ENCODE measurements around the gene GAGE12E. TPM values are rescaled to one million over a fixed set of nuclear protein-coding genes. Genes with fewer than 3 reads are reported as not detected.
"Not testable (repeated sequence)": the region's sequence is repeated elsewhere in the genome, so short reads cannot be mapped to it uniquely, and the experiment has no call there.

The GAGE12E gene, protein sequence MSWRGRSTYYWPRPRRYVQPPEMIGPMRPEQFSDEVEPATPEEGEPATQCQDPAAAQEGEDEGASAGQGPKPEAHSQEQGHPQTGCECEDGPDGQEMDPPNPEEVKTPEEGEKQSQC
- not detected for total RNA-seq
- polyA plus RNA-seq = not detected

GRCh38 chrX:49550989-49551388 is at the start of gene GAGE12E:
Gene GAGE12E, plus strand, starts transcription at chrX:49551289. Its CDS starts 1,155 bp downstream, at chrX:49552444.
- DNase-seq; H3K36me3 ChIP-seq; intact Hi-C loops (cut with DNase I); H3K27me3 ChIP-seq; H3K4me1 ChIP-seq; ATAC-seq; H3K9me3 ChIP-seq; H3K27ac ChIP-seq; H3K4me3 ChIP-seq; FAIRE-seq: not testable (repeated sequence)
- no CpG with 5 or more reads among the region's 16 CpGs for WGBS, 2 donors

- no CpG with 5 or more reads among the region's 16 CpGs for WGBS, 2 donors
- not testable (repeated sequence) for FAIRE-seq
These were observed 19.2 kb upstream of the GAGE12E start, which contains the start of gene GAGE12C for GRCh38 chrX:49531877-49532276. Gene GAGE12C, plus strand, starts transcription at chrX:49532177. Its CDS starts 1,155 bp downstream, at chrX:49533332.

GRCh38 chrX:49541433-49541832 is 9.7 kb upstream of the GAGE12E start, which contains the start of gene GAGE12D:
Gene GAGE12D, plus strand, starts transcription at chrX:49541733. Its CDS starts 1,155 bp downstream, at chrX:49542888.
- intact Hi-C loops (cut with DNase I); H3K9me3 ChIP-seq; H3K4me3 ChIP-seq; ATAC-seq; FAIRE-seq; H3K27ac ChIP-seq; H3K27me3 ChIP-seq; H3K4me1 ChIP-seq; H3K36me3 ChIP-seq; DNase-seq: not testable (repeated sequence)
- no CpG with 5 or more reads among the region's 16 CpGs for WGBS, 2 donors

More at GRCh38 chrX:49531877-49532276, 19.2 kb upstream of the GAGE12E start, which contains the start of gene GAGE12C:
- H3K36me3 ChIP-seq; H3K27me3 ChIP-seq; H3K4me1 ChIP-seq; H3K4me3 ChIP-seq; DNase-seq; H3K27ac ChIP-seq; H3K9me3 ChIP-seq; ATAC-seq; intact Hi-C loops (cut with DNase I): not testable (repeated sequence)

DNA sequence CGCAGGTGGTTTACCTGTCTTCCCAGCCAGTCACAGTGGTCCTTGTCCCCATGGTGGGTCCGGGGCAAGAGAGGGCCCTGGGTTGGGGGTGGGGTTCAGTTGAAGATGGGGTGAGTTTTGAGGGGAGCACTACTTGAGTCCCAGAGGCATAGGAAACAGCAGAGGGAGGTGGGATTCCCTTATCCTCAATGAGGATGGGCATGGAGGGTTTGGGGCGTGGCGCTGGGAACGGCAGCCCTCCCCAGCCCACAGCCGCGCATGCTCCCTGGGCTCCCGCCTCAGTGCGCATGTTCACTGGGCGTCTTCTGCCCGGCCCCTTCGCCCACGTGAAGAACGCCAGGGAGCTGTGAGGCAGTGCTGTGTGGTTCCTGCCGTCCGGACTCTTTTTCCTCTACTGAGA is 9.5 kb downstream of the GAGE12E start, which contains the start of gene GAGE12F:
Gene GAGE12F, plus strand, starts transcription at position 301 of the 400 bp plus-strand sequence. CDS start 1,155 bp downstream, outside the sequence.
- H3K27ac ChIP-seq; H3K36me3 ChIP-seq; H3K27me3 ChIP-seq; FAIRE-seq; intact Hi-C loops (cut with DNase I); ATAC-seq; H3K4me1 ChIP-seq; H3K9me3 ChIP-seq; H3K4me3 ChIP-seq; DNase-seq: not testable (repeated sequence)
- no CpG with 5 or more reads among the region's 16 CpGs for WGBS, 2 donors

- not testable (repeated sequence) for ATAC-seq
These were observed 17.6 kb downstream of the GAGE12E start for GRCh38 chrX:49568728-49569127.

GRCh38 chrX:49569152-49569551 is 18.1 kb downstream of the GAGE12E start:
- H3K4me1 ChIP-seq; H3K27ac ChIP-seq; FAIRE-seq; H3K4me3 ChIP-seq; H3K9me3 ChIP-seq; H3K27me3 ChIP-seq; ATAC-seq; H3K36me3 ChIP-seq; intact Hi-C loops (cut with DNase I): not testable (repeated sequence)
- no CpG with 5 or more reads among the region's 13 CpGs for WGBS, 2 donors
- peak in 2 of 6 donors; percentile 7 for DNase-seq

More at GRCh38 chrX:49568728-49569127, 17.6 kb downstream of the GAGE12E start:
- FAIRE-seq; H3K36me3 ChIP-seq; H3K27me3 ChIP-seq; H3K9me3 ChIP-seq; H3K27ac ChIP-seq; H3K4me1 ChIP-seq; intact Hi-C loops (cut with DNase I); H3K4me3 ChIP-seq: not testable (repeated sequence)
- WGBS, 2 donors = no CpG with 5 or more reads among the region's 11 CpGs
- peak in 3 of 6 donors; percentile 5 to 31 (median 10) for DNase-seq

- H3K27me3 ChIP-seq; H3K36me3 ChIP-seq; FAIRE-seq; H3K4me3 ChIP-seq; H3K27ac ChIP-seq; ATAC-seq; H3K9me3 ChIP-seq; DNase-seq; intact Hi-C loops (cut with DNase I); H3K4me1 ChIP-seq: not testable (repeated sequence)
- no CpG with 5 or more reads among the region's 16 CpGs for WGBS, 2 donors
These were observed 19.0 kb downstream of the GAGE12E start, which contains the start of gene GAGE12G for GRCh38 chrX:49570100-49570499. Gene GAGE12G, plus strand, starts transcription at chrX:49570400. Its CDS starts 1,155 bp downstream, at chrX:49571555.

GRCh38 chrX:49579649-49580048 is 28.6 kb downstream of the GAGE12E start, which contains the start of gene GAGE12H:
Gene GAGE12H, plus strand, starts transcription at chrX:49579949. Its CDS starts 1,155 bp downstream, at chrX:49581104.
- H3K4me1 ChIP-seq; H3K36me3 ChIP-seq; intact Hi-C loops (cut with DNase I); H3K9me3 ChIP-seq; DNase-seq; H3K4me3 ChIP-seq; FAIRE-seq; ATAC-seq; H3K27me3 ChIP-seq; H3K27ac ChIP-seq: not testable (repeated sequence)
- WGBS, 2 donors = no CpG with 5 or more reads among the region's 16 CpGs

- H3K27me3 ChIP-seq; H3K36me3 ChIP-seq; DNase-seq; H3K9me3 ChIP-seq; H3K27ac ChIP-seq; ATAC-seq; FAIRE-seq; H3K4me3 ChIP-seq; H3K4me1 ChIP-seq; intact Hi-C loops (cut with DNase I): not testable (repeated sequence)
- no CpG with 5 or more reads among the region's 16 CpGs for WGBS, 2 donors
These were observed 38.1 kb downstream of the GAGE12E start, which contains the start of gene GAGE2A for GRCh38 chrX:49589196-49589595. Gene GAGE2A, plus strand, starts transcription at chrX:49589496. Its CDS starts 1,155 bp downstream, at chrX:49590651.

DNA sequence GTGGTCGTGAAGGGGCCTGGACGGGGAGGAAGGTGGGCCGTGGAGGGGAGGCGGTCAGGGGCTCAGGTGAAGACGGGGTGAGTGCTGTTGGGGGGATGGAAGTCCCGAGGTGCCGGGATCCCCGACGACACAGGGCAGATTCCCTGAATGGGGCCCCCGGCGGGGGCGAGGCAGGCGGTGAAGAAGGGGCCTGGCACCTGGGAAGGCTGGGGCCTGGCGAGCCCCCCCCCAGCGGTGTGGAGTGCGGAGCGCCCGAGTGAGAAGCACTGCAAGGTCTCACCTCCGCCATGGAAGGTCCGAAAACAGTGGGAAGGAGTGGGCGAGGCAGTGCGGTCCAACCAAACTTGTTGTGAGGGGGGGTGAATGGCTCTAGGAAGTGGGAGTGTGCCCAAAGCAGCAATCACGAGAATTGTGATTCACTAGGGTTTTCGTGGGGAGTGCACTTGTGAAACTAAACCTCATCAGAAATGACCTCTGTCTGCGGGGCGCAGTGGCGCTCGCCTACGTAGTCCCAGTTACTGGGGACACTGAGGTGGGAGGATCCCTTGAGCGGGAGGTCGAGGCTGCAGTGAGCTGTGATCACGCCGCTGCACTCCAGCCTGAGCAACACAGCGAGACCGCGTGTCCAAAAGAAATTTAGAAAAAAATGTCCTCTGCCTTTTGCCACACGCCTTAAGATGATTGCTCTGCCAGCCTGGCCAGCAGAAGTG is 38.8 kb downstream of the GAGE12E start:
- peak in 5 of 6 donors; percentile 1 to 87 (median 36) for DNase-seq
- H3K4me3 ChIP-seq; H3K4me1 ChIP-seq; H3K27ac ChIP-seq; H3K9me3 ChIP-seq; intact Hi-C loops (cut with DNase I); FAIRE-seq; H3K27me3 ChIP-seq; ATAC-seq; H3K36me3 ChIP-seq: not testable (repeated sequence)
- 85 to 86% methylated on average over 24 of the region's 37 CpGs for WGBS, 2 donors

GRCh38 chrX:49590488-49590887 is 39.4 kb downstream of the GAGE12E start:
- 85 to 87% methylated on average over 10 to 11 of the region's 17 CpGs for WGBS, 2 donors
- H3K9me3 ChIP-seq; H3K36me3 ChIP-seq; H3K4me1 ChIP-seq; FAIRE-seq; H3K27ac ChIP-seq; intact Hi-C loops (cut with DNase I); ATAC-seq; H3K27me3 ChIP-seq; DNase-seq; H3K4me3 ChIP-seq: not testable (repeated sequence)

DNA sequence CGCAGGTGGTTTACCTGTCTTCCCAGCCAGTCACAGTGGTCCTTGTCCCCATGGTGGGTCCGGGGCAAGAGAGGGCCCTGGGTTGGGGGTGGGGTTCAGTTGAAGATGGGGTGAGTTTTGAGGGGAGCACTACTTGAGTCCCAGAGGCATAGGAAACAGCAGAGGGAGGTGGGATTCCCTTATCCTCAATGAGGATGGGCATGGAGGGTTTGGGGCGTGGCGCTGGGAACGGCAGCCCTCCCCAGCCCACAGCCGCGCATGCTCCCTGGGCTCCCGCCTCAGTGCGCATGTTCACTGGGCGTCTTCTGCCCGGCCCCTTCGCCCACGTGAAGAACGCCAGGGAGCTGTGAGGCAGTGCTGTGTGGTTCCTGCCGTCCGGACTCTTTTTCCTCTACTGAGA is 47.6 kb downstream of the GAGE12E start, which contains the start of gene GAGE1:
Gene GAGE1, plus strand, starts transcription at position 301 of the 400 bp plus-strand sequence. CDS start 1,155 bp downstream, outside the sequence.
- ATAC-seq; FAIRE-seq; H3K4me1 ChIP-seq; H3K9me3 ChIP-seq; H3K27ac ChIP-seq; H3K36me3 ChIP-seq; intact Hi-C loops (cut with DNase I); H3K4me3 ChIP-seq; H3K27me3 ChIP-seq; DNase-seq: not testable (repeated sequence)
- no CpG with 5 or more reads among the region's 16 CpGs for WGBS, 2 donors

All from pancreas (tissue), 10 donors.